Neural progenitor cell (in vitro differentiated cells): ENCODE measurements around the gene KRTAP10-6. TPM values are rescaled to one million over a fixed set of nuclear protein-coding genes. Genes with fewer than 3 reads are reported as not detected.

Experiments
- DNase-seq: peaks from one replicate; pipeline ENCODE4 v3.0.0-alpha.2; 2016; ENCODE audit warnings: low spot score
- H2AFZ ChIP-seq: fragments of 200-600 bp; sonication (generic); replicated peaks from 2 replicates; pipeline ENCODE4 v1.6.1; 2016; ENCODE audit warnings: antibody characterized with exemption
- H3F3A ChIP-seq: fragments of 200-600 bp; sonication (generic); 2 replicates; pipeline ENCODE4 v1.6.1; 2016; ENCODE audit warnings: antibody characterized with exemption, low read depth
- H3K27ac ChIP-seq: fragments of 200-600 bp; sonication (generic); 2 replicates; pipeline ENCODE4 v1.5.1; 2016; ENCODE audit warnings: mild to moderate bottlenecking
- H3K27me3 ChIP-seq: fragments of 200-600 bp; sonication (generic); 2 replicates; pipeline ENCODE4 v1.6.1; 2016; ENCODE audit warnings: mild to moderate bottlenecking, moderate library complexity
- H3K36me3 ChIP-seq: fragments of 200-600 bp; sonication (generic); 2 replicates; pipeline ENCODE4 v1.5.1; 2016
- H3K4me1 ChIP-seq: fragments of 200-600 bp; sonication (generic); 2 replicates; pipeline ENCODE4 v1.6.1; 2016; ENCODE audit warnings: mixed run types
- H3K4me2 ChIP-seq: fragments of 200-600 bp; sonication (generic); 2 replicates; pipeline ENCODE4 v1.6.1; 2016
- H3K4me3 ChIP-seq: fragments of 200-600 bp; sonication (generic); 2 replicates; pipeline ENCODE4 v1.5.1; 2016
- H3K79me2 ChIP-seq: fragments of 200-600 bp; sonication (generic); 2 replicates; pipeline ENCODE4 v1.6.1; 2016; ENCODE audit warnings: low read depth
- H3K9ac ChIP-seq: fragments of 200-600 bp; sonication (generic); 2 replicates; pipeline ENCODE4 v1.6.1; 2016
- H3K9me3 ChIP-seq: fragments of 200-600 bp; sonication (generic); 2 replicates; pipeline ENCODE4 v1.5.1; 2016; ENCODE audit warnings: low read depth
- H4K20me1 ChIP-seq: fragments of 200-600 bp; sonication (generic); 2 replicates; pipeline ENCODE4 v1.6.1; 2016; ENCODE audit warnings: low read depth
- H3K27ac Mint-ChIP-seq: 3 replicates; pipeline ENCODE4 v1.8.0; 2021; ENCODE audit warnings: mixed read lengths
- H3K27me3 Mint-ChIP-seq: 2 replicates; pipeline ENCODE4 v1.8.0; 2022; ENCODE audit warnings: low read depth, mild to moderate bottlenecking, inconsistent platforms, moderate library complexity, mixed read lengths; ENCODE audit not compliant: insufficient read depth
- H3K36me3 Mint-ChIP-seq: 3 replicates; pipeline ENCODE4 v1.8.0; 2021; ENCODE audit warnings: mixed read lengths
- H3K4me1 Mint-ChIP-seq: 3 replicates; pipeline ENCODE4 v1.8.0; 2021; ENCODE audit warnings: mixed read lengths
- H3K4me3 Mint-ChIP-seq: 3 replicates; pipeline ENCODE4 v1.8.0; 2021; ENCODE audit warnings: mild to moderate bottlenecking, moderate library complexity, mixed read lengths
- H3K9me3 Mint-ChIP-seq: 3 replicates; pipeline ENCODE4 v1.8.0; 2020; ENCODE audit warnings: mixed read lengths
- CTCF ChIP-seq: fragments of 200-600 bp; sonication (generic); IDR thresholded peaks from 2 replicates; pipeline ENCODE4 v1.5.1; 2017; ENCODE audit warnings: antibody characterized with exemption, mild to moderate bottlenecking
- EZH2 ChIP-seq: fragments of 200-600 bp; sonication (generic); IDR thresholded peaks from 2 replicates; pipeline ENCODE4 v1.6.1; 2017; ENCODE audit warnings: antibody characterized with exemption, mild to moderate bottlenecking, moderate library complexity
- EZH2phosphoT487 ChIP-seq: fragments of 200-600 bp; sonication (generic); IDR thresholded peaks from 2 replicates; pipeline ENCODE4 v1.6.1; 2017; ENCODE audit warnings: antibody characterized with exemption
- total RNA-seq: library from RNA; depleted of rRNA; stranded (reverse); fragments of >200 nt; gene quantifications from 2 replicates; pipeline ENCODE4 v1.2.3, GENCODE V29; 2015; ENCODE audit warnings: low replicate concordance

KRTAP10-6 gene
- total RNA-seq, 1 donor from 2014 or later, result not detected

- Histone ChIP-seq H2AFZ (no peak overlapping the region), H3K79me2 (no peaks in the 10 kb centered on the region), H3F3A (no peaks in the 10 kb centered on the region), H3K4me1 (peaks cover 5% of the 10 kb centered on the region), H3K9me3 (no peaks in the 10 kb centered on the region), H3K36me3 (no peaks in the 10 kb centered on the region), H3K4me2 (no peak overlapping the region), H3K27ac (no peak overlapping the region), H4K20me1 (no peaks in the 10 kb centered on the region), H3K9ac (no peak overlapping the region), H3K27me3 (no peaks in the 10 kb centered on the region), H3K4me3 (no peak overlapping the region)
- peaks cover 6% of the 10 kb centered on the region for H3K27me3 Mint-ChIP-seq
- TF ChIP-seq EZH2, result no peak
- TF ChIP-seq CTCF, result no peak
- TF ChIP-seq EZH2phosphoT487, result no peak
- no peak for DNase-seq
- no peak overlapping the region for H3K4me3 Mint-ChIP-seq
- H3K4me1 Mint-ChIP-seq, result no peaks in the 10 kb centered on the region
- H3K9me3 Mint-ChIP-seq, result peaks cover 36% of the 10 kb centered on the region
- no peak overlapping the region for H3K27ac Mint-ChIP-seq
- no peaks in the 10 kb centered on the region for H3K36me3 Mint-ChIP-seq
Measured at GRCh38 chr21:44615466-44615865, 23.2 kb upstream of the KRTAP10-6 start.

- H3K4me3 Mint-ChIP-seq, result no peak overlapping the region
- Histone ChIP-seq H3K4me1 (peaks cover 5% of the 10 kb centered on the region), H3K27ac (no peak overlapping the region), H3K9ac (no peak overlapping the region), H3K27me3 (no peaks in the 10 kb centered on the region), H2AFZ (no peak overlapping the region), H3K79me2 (no peaks in the 10 kb centered on the region), H4K20me1 (no peaks in the 10 kb centered on the region), H3K4me2 (no peak overlapping the region), H3K9me3 (peaks cover 4% of the 10 kb centered on the region), H3F3A (no peaks in the 10 kb centered on the region), H3K4me3 (no peak overlapping the region), H3K36me3 (no peaks in the 10 kb centered on the region)
- no peak for TF ChIP-seq CTCF
- TF ChIP-seq EZH2, result no peak
- no peak for TF ChIP-seq EZH2phosphoT487
- H3K36me3 Mint-ChIP-seq, result no peaks in the 10 kb centered on the region
- peaks cover 38% of the 10 kb centered on the region for H3K9me3 Mint-ChIP-seq
- DNase-seq, result no peak
- H3K4me1 Mint-ChIP-seq, result no peaks in the 10 kb centered on the region
- H3K27me3 Mint-ChIP-seq, result peaks cover 6% of the 10 kb centered on the region
- no peak overlapping the region for H3K27ac Mint-ChIP-seq
Measured at GRCh38 chr21:44614961-44615391, 22.7 kb upstream of the KRTAP10-6 start.

GRCh38 chr21:44614161-44614631 lies 21.9 kb upstream of the KRTAP10-6 start:
- H3K4me3 ChIP-seq, result no peak overlapping the region
- TF ChIP-seq EZH2 (no peak), EZH2phosphoT487 (no peak), CTCF (no peak)
- H3K36me3 Mint-ChIP-seq, result no peaks in the 10 kb centered on the region
- no peaks in the 10 kb centered on the region for H3K27me3 ChIP-seq
- peaks cover 11% of the 10 kb centered on the region for H3K9me3 ChIP-seq
- no peak overlapping the region for H3K27ac ChIP-seq
- no peaks in the 10 kb centered on the region for H3K36me3 ChIP-seq
- peaks cover 5% of the 10 kb centered on the region for H3K4me1 ChIP-seq
- H4K20me1 ChIP-seq, result no peaks in the 10 kb centered on the region
- DNase-seq, result no peak
- no peak overlapping the region for H3K27ac Mint-ChIP-seq
- no peak overlapping the region for H3K9ac ChIP-seq
- H2AFZ ChIP-seq, result no peak overlapping the region
- no peaks in the 10 kb centered on the region for H3K4me1 Mint-ChIP-seq
- H3K4me3 Mint-ChIP-seq, result no peak overlapping the region
- H3K27me3 Mint-ChIP-seq, result peaks cover 6% of the 10 kb centered on the region
- no peaks in the 10 kb centered on the region for H3K79me2 ChIP-seq
- no peak overlapping the region for H3K4me2 ChIP-seq
- peaks cover 38% of the 10 kb centered on the region for H3K9me3 Mint-ChIP-seq
- H3F3A ChIP-seq, result no peaks in the 10 kb centered on the region
